SKM-1 (cell line): Measurements from ENCODE around the gene SERPINA5.
"Not testable (repeated sequence)": the region's sequence is repeated elsewhere in the genome, so short reads cannot be mapped to it uniquely, and the experiment has no call there.

Experiments
- DNase-seq: peaks from one replicate; lab custom pipeline; 2025; ENCODE audit not compliant: unreplicated experiment; lab: John Stamatoyannopoulos, UW

The SERPINA5 gene

GRCh38 chr14:94573475-94574277 is 7.5 kb upstream of the SERPINA5 start:
- no peak for DNase-seq

GRCh38 chr14:94574336-94574735 is 6.9 kb upstream of the SERPINA5 start:
- DNase-seq: no peak

GRCh38 chr14:94575730-94576585 is 5.3 kb upstream of the SERPINA5 start:
- no peak for DNase-seq

GRCh38 chr14:94577472-94577871 is 3.8 kb upstream of the SERPINA5 start:
- not testable (repeated sequence) for DNase-seq

- no peak for DNase-seq
Measured at GRCh38 chr14:94578712-94579111, 2.5 kb upstream of the SERPINA5 start.

- DNase-seq: no peak
Measured at GRCh38 chr14:94582199-94582750, 1.0 kb downstream of the SERPINA5 start.

- DNase-seq: no peak
Measured at GRCh38 chr14:94582851-94583250, 1.6 kb downstream of the SERPINA5 start.

- no peak for DNase-seq
Measured at GRCh38 chr14:94583557-94583956, 2.3 kb downstream of the SERPINA5 start.

- DNase-seq: no peak
Measured at GRCh38 chr14:94584591-94585280, 3.5 kb downstream of the SERPINA5 start.

- DNase-seq: no peak
Measured at GRCh38 chr14:94586635-94587034, 5.4 kb downstream of the SERPINA5 start.

GRCh38 chr14:94588311-94588710 is 7.1 kb downstream of the SERPINA5 start:
- DNase-seq: no peak

GRCh38 chr14:94591073-94591472 is 9.8 kb downstream of the SERPINA5 start:
- DNase-seq: no peak

GRCh38 chr14:94591871-94592270 is 10.6 kb downstream of the SERPINA5 start:
- DNase-seq: no peak

- no peak for DNase-seq
Measured at GRCh38 chr14:94592457-94592856, 11.2 kb downstream of the SERPINA5 start.

GRCh38 chr14:94593376-94593748 is 12.1 kb downstream of the SERPINA5 start:
- no peak for DNase-seq

- DNase-seq: no peak
Measured at GRCh38 chr14:94593749-94594431, 12.7 kb downstream of the SERPINA5 start.

- DNase-seq: no peak
Measured at GRCh38 chr14:94594441-94594840, 13.2 kb downstream of the SERPINA5 start.

GRCh38 chr14:94595912-94596311 is 14.7 kb downstream of the SERPINA5 start:
- DNase-seq: no peak

- DNase-seq: no peak
Measured at GRCh38 chr14:94596361-94596760, 15.1 kb downstream of the SERPINA5 start.

- no peak for DNase-seq
Measured at GRCh38 chr14:94597788-94598187, 16.6 kb downstream of the SERPINA5 start.

GRCh38 chr14:94598506-94598815 is 17.2 kb downstream of the SERPINA5 start:
- DNase-seq: no peak
